Left ventricle myocardium inferior (tissue), 1 donor: ENCODE measurements around the gene FNDC3A. TPM values are rescaled to one million over a fixed set of nuclear protein-coding genes. Genes with fewer than 3 reads are reported as not detected.

ENCODE experiments used
- DNase-seq: peaks from one replicate; pipeline ENCODE4 v3.0.0-alpha.2; 2020
- H3K27ac ChIP-seq: fragments of 200-600 bp; replicated peaks from 2 replicates; pipeline ENCODE4 v1.8.0; 2021
- H3K27me3 ChIP-seq: fragments of 200-600 bp; 2 replicates; pipeline ENCODE4 v1.8.0; 2021; ENCODE audit warnings: low read depth
- H3K36me3 ChIP-seq: fragments of 200-600 bp; 2 replicates; pipeline ENCODE4 v1.8.0; 2021
- H3K4me1 ChIP-seq: fragments of 200-600 bp; 2 replicates; pipeline ENCODE4 v1.8.0; 2021
- H3K4me3 ChIP-seq: fragments of 200-600 bp; 2 replicates; pipeline ENCODE4 v1.8.0; 2021; ENCODE audit warnings: mild to moderate bottlenecking, moderate library complexity
- H3K9me3 ChIP-seq: fragments of 200-600 bp; replicated peaks from 2 replicates; pipeline ENCODE4 v1.8.0; 2021
- intact Hi-C: fragments of 100-400 bp; cut with micrococcal nuclease; formaldehyde crosslinking; loops from one replicate; pipeline ENCODE4 v1.11.0; 2022
- total RNA-seq: library from RNA; stranded (reverse); fragmentation: NEBNext Ultra II Directional; extraction: Animal tissue kit (Norgen Biotek cat#: 25700); gene quantifications from one replicate; pipeline ENCODE4 v1.2.1, GENCODE V29; 2021
- TF ChIP-seq, protein P1 (sequence below): fragments of 200-600 bp; IDR thresholded peaks from 2 replicates; pipeline ENCODE4 v1.8.0; 2021; ENCODE audit warnings: antibody characterized with exemption, mild to moderate bottlenecking, borderline replicate concordance
- donor health status: DM: no; HTN: yes; CAD: no; lungs with severe emphysema.

FNDC3A gene
- total RNA-seq, 1 donor from 2014 or later: 18.9 TPM

DNA sequence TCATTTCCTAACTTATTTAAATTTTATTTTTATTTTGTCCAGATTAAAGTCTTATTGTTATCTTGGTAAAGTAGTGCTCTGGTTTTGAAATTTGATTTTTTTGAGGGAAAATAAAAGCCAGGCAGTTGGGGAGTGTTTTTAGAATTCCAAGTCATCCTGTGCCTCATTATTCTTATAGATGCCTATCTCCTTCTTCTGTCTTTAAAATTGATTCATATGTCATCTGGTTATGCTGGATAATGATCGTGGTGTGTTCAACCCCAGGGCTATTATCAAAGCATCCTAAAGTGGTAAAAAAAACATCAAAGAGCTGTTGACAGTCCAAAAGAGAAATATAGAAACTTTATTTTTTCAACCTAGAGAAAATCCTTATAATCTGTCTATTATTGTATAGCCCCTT is 6.0 kb upstream of the FNDC3A start:
- no peak overlapping the region for H3K4me3 ChIP-seq
- DNase-seq: no peak
- H3K4me1 ChIP-seq: peaks cover 2% of the 10 kb centered on the region
- TF ChIP-seq, protein P1, sequence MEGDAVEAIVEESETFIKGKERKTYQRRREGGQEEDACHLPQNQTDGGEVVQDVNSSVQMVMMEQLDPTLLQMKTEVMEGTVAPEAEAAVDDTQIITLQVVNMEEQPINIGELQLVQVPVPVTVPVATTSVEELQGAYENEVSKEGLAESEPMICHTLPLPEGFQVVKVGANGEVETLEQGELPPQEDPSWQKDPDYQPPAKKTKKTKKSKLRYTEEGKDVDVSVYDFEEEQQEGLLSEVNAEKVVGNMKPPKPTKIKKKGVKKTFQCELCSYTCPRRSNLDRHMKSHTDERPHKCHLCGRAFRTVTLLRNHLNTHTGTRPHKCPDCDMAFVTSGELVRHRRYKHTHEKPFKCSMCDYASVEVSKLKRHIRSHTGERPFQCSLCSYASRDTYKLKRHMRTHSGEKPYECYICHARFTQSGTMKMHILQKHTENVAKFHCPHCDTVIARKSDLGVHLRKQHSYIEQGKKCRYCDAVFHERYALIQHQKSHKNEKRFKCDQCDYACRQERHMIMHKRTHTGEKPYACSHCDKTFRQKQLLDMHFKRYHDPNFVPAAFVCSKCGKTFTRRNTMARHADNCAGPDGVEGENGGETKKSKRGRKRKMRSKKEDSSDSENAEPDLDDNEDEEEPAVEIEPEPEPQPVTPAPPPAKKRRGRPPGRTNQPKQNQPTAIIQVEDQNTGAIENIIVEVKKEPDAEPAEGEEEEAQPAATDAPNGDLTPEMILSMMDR: no peak
- intact Hi-C loops: no loop called here
- H3K27ac ChIP-seq: no peak overlapping the region
- no peaks in the 10 kb centered on the region for H3K36me3 ChIP-seq
- no peaks in the 10 kb centered on the region for H3K27me3 ChIP-seq
- peaks cover 19% of the 10 kb centered on the region for H3K9me3 ChIP-seq

DNA sequence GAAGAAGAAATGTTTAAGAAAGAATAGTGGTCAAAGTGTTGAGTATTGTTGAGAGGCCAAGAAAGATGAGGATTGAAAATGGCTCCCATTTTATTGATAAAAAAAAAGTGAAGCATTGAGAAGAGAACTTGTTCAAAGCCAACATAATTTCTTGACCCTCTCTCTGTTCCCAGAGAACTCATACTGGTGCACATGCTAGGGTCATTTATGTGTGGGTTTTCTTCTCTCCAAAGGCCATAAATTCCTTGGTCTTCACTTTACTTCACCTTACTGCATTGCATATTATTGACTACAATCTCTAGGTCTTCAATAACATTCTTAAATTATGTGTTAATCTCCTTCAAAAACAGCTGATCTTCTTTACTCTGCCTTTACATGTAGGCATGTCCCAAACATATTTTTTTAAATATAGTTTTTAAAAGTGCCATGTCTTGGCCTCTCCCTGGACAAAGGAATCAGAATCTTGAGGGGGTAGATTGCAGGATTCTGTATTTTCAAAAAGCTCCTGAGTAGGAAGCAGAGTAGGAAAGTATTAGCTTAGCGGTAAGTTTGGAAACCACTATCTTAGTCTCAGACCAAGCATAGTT is 1.8 kb upstream of the FNDC3A start:
- intact Hi-C loops: no loop called here
- H3K4me3 ChIP-seq: no peak overlapping the region

DNA sequence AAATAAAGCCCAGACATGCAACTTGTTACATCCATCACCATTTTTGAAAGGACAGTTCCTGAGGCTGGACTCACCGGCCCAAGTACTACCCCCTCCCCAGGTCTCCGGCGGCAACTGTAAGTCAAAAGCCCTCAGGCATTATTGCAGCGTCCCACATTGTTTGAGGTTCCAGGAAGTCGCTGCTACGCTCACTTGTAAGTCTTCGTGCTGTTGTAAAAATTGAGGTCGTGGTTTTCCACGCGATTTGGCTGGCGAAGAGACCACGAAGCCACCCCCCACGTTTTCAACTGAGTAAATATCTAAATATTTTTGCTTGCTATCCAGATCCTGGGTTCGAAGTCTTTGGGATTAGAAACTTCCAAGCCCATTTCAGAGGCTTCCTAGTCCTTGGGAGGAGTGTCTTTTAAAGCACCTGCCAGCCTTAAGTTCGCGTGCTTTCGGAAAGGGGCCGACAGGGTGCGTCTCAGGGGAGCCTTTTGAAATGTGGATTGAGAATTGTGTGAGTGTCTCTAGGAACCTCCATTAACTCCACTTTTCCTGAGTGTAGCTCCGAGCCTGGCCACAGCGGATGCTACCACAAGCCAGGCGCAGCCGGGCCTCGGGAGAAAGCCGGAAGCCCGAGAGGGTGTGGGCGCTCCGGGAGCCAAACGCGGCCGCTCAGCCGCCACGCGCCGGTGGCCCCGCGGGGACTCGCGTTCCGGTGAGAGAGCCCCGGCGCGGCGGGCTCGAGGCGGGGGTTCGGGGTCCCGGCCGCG is 434 bp upstream of the FNDC3A start:
- Histone ChIP-seq H3K4me3 (peak overlapping the region; percentile 89), H3K4me1 (peaks cover 52% of the 10 kb centered on the region), H3K9me3 (peaks cover 19% of the 10 kb centered on the region), H3K27me3 (no peaks in the 10 kb centered on the region), H3K36me3 (no peaks in the 10 kb centered on the region), H3K27ac (peak overlapping the region; percentile 98)
- TF ChIP-seq, protein P1: peak; percentile 12
- peak; percentile 16 for DNase-seq
- intact Hi-C loops: no loop called here

More for the DNA sequence above, 1.8 kb upstream of the FNDC3A start:
- H3K27me3 ChIP-seq: no peaks in the 10 kb centered on the region
- DNase-seq: no peak
- no peak overlapping the region for H3K27ac ChIP-seq
- H3K36me3 ChIP-seq: no peaks in the 10 kb centered on the region
- H3K4me1 ChIP-seq: peaks cover 39% of the 10 kb centered on the region
- TF ChIP-seq, protein P1: no peak
- peaks cover 19% of the 10 kb centered on the region for H3K9me3 ChIP-seq

DNA sequence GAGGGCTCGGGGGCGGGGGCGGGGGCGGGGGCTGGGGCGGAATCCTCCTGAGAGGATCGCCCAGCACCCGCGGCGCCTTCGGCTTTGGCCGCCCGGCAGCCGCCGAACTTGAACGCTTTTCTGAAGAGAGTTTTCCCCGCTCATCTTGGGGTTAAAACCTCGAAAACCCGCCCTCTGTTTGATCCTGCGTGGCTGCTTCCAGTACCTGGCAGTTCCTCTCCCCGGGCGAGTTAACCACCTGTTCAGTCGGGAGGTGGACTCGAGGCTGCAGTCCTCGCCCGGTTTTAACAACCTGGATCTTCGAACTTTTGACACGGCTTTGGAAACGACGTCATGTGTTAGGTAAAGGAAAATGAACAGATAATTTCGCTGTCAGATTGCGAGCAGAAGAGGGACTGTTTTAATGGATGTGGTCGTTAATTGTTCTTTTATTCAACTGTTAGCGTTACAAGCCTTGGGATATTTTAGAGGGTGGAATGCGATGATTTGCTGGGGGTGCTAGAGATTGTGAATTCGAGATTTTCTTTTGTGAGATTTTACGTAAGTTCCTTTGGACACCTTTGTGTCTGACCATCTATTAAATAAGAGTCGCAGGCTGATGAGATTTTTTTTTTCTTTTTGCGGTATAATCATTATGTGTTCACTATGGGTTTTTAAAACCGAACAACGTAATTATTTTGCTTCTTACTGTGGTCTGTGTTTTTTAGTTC is 1.0 kb downstream of the FNDC3A start:
- intact Hi-C loops: no loop called here
- Histone ChIP-seq H3K9me3 (peaks cover 19% of the 10 kb centered on the region), H3K4me1 (peaks cover 57% of the 10 kb centered on the region), H3K4me3 (peak overlapping the region; percentile 89), H3K36me3 (no peaks in the 10 kb centered on the region), H3K27ac (peak overlapping the region; percentile 98), H3K27me3 (no peaks in the 10 kb centered on the region)
- TF ChIP-seq, protein P1: no peak
- DNase-seq: no peak

GRCh38 chr13:48977286-48977625 is 1.5 kb downstream of the FNDC3A start:
- peaks cover 61% of the 10 kb centered on the region for H3K4me1 ChIP-seq
- TF ChIP-seq, protein P1: no peak
- no peak for DNase-seq
- no peaks in the 10 kb centered on the region for H3K27me3 ChIP-seq
- peak overlapping the region; percentile 89 for H3K4me3 ChIP-seq
- intact Hi-C loops: no loop called here
- peak overlapping the region; percentile 98 for H3K27ac ChIP-seq
- no peaks in the 10 kb centered on the region for H3K36me3 ChIP-seq
- H3K9me3 ChIP-seq: peaks cover 19% of the 10 kb centered on the region
